Left ventricle myocardium inferior (tissue), 1 donor: Measurements from ENCODE around the gene CFAP52. TPM values are rescaled to one million over a fixed set of nuclear protein-coding genes. Genes with fewer than 3 reads are reported as not detected.

Experiments
- DNase-seq: peaks from one replicate; pipeline ENCODE4 v3.0.0-alpha.2; 2020
- H3K27ac ChIP-seq: fragments of 200-600 bp; replicated peaks from 2 replicates; pipeline ENCODE4 v1.8.0; 2021
- H3K27me3 ChIP-seq: fragments of 200-600 bp; 2 replicates; pipeline ENCODE4 v1.8.0; 2021; ENCODE audit warnings: low read depth
- H3K36me3 ChIP-seq: fragments of 200-600 bp; 2 replicates; pipeline ENCODE4 v1.8.0; 2021
- H3K4me1 ChIP-seq: fragments of 200-600 bp; 2 replicates; pipeline ENCODE4 v1.8.0; 2021
- H3K4me3 ChIP-seq: fragments of 200-600 bp; 2 replicates; pipeline ENCODE4 v1.8.0; 2021; ENCODE audit warnings: mild to moderate bottlenecking, moderate library complexity
- H3K9me3 ChIP-seq: fragments of 200-600 bp; replicated peaks from 2 replicates; pipeline ENCODE4 v1.8.0; 2021
- intact Hi-C: fragments of 100-400 bp; cut with micrococcal nuclease; formaldehyde crosslinking; loops from one replicate; pipeline ENCODE4 v1.11.0; 2022
- long read RNA-seq: library from polyadenylated mRNA; unstranded; transcript quantifications from one replicate; pipeline ENCODE4 v2.0.0, GENCODE V29; 2021
- total RNA-seq: library from RNA; stranded (reverse); fragmentation: NEBNext Ultra II Directional; extraction: Animal tissue kit (Norgen Biotek cat#: 25700); gene quantifications from one replicate; pipeline ENCODE4 v1.2.1, GENCODE V29; 2021
- TF ChIP-seq, protein P1 (sequence below): fragments of 200-600 bp; IDR thresholded peaks from 2 replicates; pipeline ENCODE4 v1.8.0; 2021; ENCODE audit warnings: antibody characterized with exemption, mild to moderate bottlenecking, borderline replicate concordance
- donor health status: DM: no; HTN: yes; CAD: no; lungs with severe emphysema.

The CFAP52 gene, protein sequence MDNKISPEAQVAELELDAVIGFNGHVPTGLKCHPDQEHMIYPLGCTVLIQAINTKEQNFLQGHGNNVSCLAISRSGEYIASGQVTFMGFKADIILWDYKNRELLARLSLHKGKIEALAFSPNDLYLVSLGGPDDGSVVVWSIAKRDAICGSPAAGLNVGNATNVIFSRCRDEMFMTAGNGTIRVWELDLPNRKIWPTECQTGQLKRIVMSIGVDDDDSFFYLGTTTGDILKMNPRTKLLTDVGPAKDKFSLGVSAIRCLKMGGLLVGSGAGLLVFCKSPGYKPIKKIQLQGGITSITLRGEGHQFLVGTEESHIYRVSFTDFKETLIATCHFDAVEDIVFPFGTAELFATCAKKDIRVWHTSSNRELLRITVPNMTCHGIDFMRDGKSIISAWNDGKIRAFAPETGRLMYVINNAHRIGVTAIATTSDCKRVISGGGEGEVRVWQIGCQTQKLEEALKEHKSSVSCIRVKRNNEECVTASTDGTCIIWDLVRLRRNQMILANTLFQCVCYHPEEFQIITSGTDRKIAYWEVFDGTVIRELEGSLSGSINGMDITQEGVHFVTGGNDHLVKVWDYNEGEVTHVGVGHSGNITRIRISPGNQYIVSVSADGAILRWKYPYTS
- not detected for total RNA-seq
- long read RNA-seq = 0 reads

DNA sequence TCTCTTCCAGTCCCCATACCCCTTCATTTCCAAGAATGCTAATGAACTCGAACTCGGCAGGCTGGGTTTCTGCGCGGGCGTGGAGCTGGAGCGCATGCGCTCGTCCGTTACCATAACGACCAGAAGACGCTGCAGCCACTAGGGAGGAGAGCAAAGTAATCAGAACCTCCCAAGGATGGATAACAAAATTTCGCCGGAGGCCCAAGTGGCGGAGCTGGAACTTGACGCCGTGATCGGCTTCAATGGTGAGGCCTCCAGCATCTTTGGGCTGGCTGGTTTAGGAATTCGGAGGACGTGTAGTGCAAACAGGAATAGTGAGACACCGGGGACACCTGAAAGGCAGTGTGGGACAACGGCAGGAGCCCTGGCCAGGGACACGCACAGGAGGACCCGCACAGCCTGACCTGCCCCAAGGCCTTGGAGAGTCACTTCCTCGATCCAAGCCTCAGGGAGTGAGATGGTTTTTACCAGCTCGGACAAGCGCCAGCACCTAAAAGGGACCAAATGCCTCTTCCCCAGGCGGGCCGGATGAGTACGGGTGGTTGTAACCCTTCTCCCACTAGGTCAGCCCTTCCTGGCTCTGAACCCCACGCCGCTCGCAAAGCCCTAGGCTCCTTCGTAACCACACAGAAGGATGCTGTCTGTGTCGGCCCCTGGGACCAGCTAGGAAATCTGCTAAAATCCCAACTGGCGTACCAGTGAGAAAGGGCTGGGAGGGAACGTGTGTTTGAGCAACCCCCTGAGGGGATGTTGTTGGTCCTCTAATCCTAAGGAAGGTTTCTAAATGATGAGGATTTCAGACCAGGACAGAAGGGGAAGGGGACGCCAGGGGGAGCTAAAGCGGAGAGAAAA, at the start of gene CFAP52:
CFAP52 (plus strand) TSS at position 122 of the 852 bp plus-strand sequence; CDS start at position 176, 54 bp downstream.
- H3K4me1 ChIP-seq = peaks cover 36% of the 10 kb centered on the region
- no peaks in the 10 kb centered on the region for H3K27me3 ChIP-seq
- no peaks in the 10 kb centered on the region for H3K36me3 ChIP-seq
- TF ChIP-seq, protein P1, sequence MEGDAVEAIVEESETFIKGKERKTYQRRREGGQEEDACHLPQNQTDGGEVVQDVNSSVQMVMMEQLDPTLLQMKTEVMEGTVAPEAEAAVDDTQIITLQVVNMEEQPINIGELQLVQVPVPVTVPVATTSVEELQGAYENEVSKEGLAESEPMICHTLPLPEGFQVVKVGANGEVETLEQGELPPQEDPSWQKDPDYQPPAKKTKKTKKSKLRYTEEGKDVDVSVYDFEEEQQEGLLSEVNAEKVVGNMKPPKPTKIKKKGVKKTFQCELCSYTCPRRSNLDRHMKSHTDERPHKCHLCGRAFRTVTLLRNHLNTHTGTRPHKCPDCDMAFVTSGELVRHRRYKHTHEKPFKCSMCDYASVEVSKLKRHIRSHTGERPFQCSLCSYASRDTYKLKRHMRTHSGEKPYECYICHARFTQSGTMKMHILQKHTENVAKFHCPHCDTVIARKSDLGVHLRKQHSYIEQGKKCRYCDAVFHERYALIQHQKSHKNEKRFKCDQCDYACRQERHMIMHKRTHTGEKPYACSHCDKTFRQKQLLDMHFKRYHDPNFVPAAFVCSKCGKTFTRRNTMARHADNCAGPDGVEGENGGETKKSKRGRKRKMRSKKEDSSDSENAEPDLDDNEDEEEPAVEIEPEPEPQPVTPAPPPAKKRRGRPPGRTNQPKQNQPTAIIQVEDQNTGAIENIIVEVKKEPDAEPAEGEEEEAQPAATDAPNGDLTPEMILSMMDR = peak; percentile 76
- intact Hi-C loops = no loop called here
- H3K9me3 ChIP-seq = no peaks in the 10 kb centered on the region
- H3K27ac ChIP-seq = peak within 1 kb of the TSS; percentile 79
- DNase-seq = peak; percentile 71
- peak within 1 kb of the TSS; percentile 90 for H3K4me3 ChIP-seq

DNA sequence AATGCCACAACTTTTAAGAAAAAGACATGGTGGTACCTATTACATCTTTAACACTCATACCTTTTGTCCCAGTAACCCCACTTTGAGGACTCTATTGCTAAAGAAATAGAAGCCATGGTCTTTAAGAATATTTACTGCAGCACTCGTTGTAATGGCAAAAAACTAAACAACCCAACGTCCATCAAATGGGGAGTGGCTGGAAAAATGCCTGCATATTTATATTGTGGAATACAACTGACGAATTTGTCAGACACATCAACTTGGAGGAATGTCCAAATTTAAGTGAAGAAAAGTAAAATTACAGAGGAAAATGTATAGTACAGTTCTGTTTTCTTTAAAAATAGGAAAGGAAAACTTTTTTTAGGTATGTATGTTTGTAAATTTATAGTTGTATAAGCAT, 48.7 kb upstream of the CFAP52 start:
- Histone ChIP-seq H3K36me3 (no peaks in the 10 kb centered on the region), H3K4me1 (no peaks in the 10 kb centered on the region), H3K4me3 (no peak overlapping the region), H3K9me3 (no peaks in the 10 kb centered on the region), H3K27ac (no peak overlapping the region), H3K27me3 (no peaks in the 10 kb centered on the region)
- TF ChIP-seq, protein P1 = no peak
- intact Hi-C loops = loop anchor here (5.0 kb wide), 1 partner anchor 530 kb away; no protein-coding TSS in a partner anchor
- no peak for DNase-seq

DNA sequence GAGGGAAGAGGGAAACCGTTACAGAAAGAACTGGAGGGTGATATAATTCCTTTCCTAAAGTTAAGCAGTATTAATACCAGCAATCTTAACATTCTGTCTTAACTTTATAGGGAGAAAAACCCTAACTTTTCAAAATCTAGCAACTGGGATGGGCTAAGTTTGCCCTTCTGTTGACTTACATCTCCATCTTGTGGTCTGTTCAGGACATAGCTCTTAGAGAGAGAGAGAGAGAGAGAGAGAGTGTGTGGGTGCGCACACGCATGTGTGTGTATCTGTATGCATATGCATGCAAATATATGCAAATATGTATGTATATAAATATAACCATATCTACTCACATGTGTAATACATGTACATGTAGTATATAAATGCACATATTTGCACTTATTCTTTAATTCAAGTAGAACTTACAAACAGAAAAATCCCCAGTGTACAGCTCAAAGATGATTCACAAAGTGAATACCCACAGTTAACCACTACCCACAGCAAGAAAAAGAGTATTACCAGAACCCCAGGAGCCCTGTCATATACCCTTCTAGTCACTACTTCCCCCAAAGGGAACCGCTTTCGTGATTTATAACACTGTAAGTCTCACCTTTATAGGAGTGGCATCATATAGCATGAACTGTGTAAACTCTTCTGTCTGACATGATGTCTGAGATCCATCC, 47.3 kb upstream of the CFAP52 start:
- no peaks in the 10 kb centered on the region for H3K4me1 ChIP-seq
- TF ChIP-seq, protein P1 = peak; percentile 51
- H3K9me3 ChIP-seq = no peaks in the 10 kb centered on the region
- H3K36me3 ChIP-seq = no peaks in the 10 kb centered on the region
- no peak for DNase-seq
- no peak overlapping the region for H3K4me3 ChIP-seq
- no peaks in the 10 kb centered on the region for H3K27me3 ChIP-seq
- intact Hi-C loops = loop anchor here (5.0 kb wide), 1 partner anchor 532 kb away; no protein-coding TSS in a partner anchor
- H3K27ac ChIP-seq = no peak overlapping the region

DNA sequence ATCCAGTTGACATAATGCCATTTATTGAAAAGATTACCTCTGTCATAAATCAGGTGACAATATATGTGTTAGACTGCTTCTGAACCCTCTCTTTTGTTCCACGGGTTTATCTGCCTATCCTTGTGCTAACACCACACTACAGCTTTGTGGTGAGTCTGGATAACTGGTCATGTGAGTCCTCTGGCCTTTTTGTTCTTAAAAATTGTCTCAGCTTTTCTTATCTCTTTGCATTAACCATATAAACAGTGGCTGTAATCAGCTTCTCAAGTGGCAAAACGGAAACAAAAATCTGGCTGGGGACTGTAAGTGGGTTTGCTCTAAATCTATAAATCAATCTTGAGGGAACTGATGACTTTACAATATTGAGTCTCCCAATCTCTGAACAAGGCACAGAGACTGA, 45.4 kb upstream of the CFAP52 start:
- intact Hi-C loops = no loop called here
- no peaks in the 10 kb centered on the region for H3K9me3 ChIP-seq
- H3K27ac ChIP-seq = no peak overlapping the region
- H3K27me3 ChIP-seq = no peaks in the 10 kb centered on the region
- TF ChIP-seq, protein P1 = no peak
- no peak overlapping the region for H3K4me3 ChIP-seq
- no peak for DNase-seq
- H3K4me1 ChIP-seq = no peaks in the 10 kb centered on the region
- no peaks in the 10 kb centered on the region for H3K36me3 ChIP-seq

DNA sequence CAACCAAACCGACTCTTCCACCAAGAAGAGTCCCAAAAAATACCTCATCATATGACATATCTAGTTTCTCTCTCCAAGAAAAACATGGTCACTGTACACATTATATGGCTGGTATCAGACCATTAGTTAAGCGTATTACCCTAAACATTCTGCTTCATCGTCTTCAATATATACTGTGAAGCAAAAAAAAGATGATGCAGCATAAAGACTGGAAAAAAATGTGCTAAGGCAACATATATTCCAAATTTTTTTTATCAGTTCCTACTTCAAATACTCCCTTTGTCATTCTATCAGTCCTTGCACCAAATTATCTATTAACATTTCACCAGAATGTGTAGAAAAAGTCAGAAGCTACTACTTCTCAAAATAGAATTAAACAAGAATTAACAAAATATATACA, 43.7 kb upstream of the CFAP52 start:
- intact Hi-C loops = no loop called here
- no peak overlapping the region for H3K27ac ChIP-seq

More for the DNA sequence above, 43.7 kb upstream of the CFAP52 start:
- H3K4me1 ChIP-seq = no peaks in the 10 kb centered on the region
- TF ChIP-seq, protein P1 = no peak
- H3K4me3 ChIP-seq = no peak overlapping the region
- no peak for DNase-seq
- H3K27me3 ChIP-seq = no peaks in the 10 kb centered on the region
- H3K9me3 ChIP-seq = no peaks in the 10 kb centered on the region
- no peaks in the 10 kb centered on the region for H3K36me3 ChIP-seq
